ENCODE results near the gene USH2A.

USH2A gene

DNA sequence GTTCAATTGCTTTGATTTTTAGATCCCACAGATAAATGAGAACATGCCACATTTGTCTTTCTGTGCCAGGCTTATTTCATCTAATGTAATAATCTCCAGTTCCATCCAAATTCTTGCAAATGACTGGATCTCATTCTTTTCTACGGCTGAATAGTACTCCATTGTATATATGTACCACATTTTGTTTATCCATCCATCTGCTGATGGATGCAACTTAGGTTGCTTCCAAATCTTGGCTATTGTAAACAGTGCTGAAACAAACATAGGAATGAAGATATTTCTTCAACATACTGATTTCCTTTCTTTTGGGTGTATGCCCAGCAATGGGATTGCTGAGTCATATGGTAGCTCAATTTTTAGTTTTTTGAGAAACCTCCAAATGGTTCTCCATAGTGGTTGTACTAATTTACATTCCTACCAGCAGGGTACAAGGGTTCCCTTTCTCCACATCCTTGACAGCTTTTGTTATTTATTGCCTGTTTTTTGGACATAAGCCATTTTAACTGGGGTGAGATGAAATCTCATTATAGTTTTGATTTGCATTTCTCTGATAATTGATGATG lies 511.8 kb downstream of the USH2A start:
- Histone ChIP-seq H3K36me3 (replicated peaks in 1 of 2; ENCODE audit: control insufficient read depth in 2 of 2, insufficient read depth in 2 of 2, low read length in 2 of 2) (no peaks in the 10 kb centered on the region), H2AFZ (ENCODE audit: low read length) (no peak overlapping the region), H2BK5ac (ENCODE audit: low read length) (no peak overlapping the region), H2AK5ac (ENCODE audit: low read depth, low read length) (no peak overlapping the region), H3K27me3 (ENCODE audit: control insufficient read depth in 3 of 3, insufficient read depth in 3 of 3, low read depth in 1 of 3, low read length in 3 of 3) (no peaks in the 10 kb centered on the region), H3K4me2 (ENCODE audit: insufficient read depth, low read length, poor library complexity, severe bottlenecking) (no peak overlapping the region), H3K27ac (replicated peaks; ENCODE audit: low read length) (no peak overlapping the region), H3K4me3 (ENCODE audit: low read length in 2 of 2) (no peak overlapping the region), H3K23ac (ENCODE audit: low read depth, low read length, poor library complexity) (no peak overlapping the region), H2BK12ac (ENCODE audit: low read length) (no peak overlapping the region), H3K14ac (ENCODE audit: low read length) (no peak overlapping the region), H3K4me1 (ENCODE audit: control insufficient read depth in 2 of 2, insufficient read depth in 1 of 2, low read depth in 1 of 2, low read length in 2 of 2) (no peaks in the 10 kb centered on the region), H4K8ac (ENCODE audit: low read depth, low read length) (no peak overlapping the region), H3K79me1 (ENCODE audit: low read depth, low read length) (no peaks in the 10 kb centered on the region), H3K18ac (ENCODE audit: low read length) (no peak overlapping the region), H2BK120ac (ENCODE audit: low read depth, low read length) (no peak overlapping the region), H3K9ac (ENCODE audit: low read depth, low read length, poor library complexity) (no peak overlapping the region), H4K91ac (ENCODE audit: low read depth, low read length, poor library complexity) (no peak overlapping the region), H3K9me3 (replicated peaks in 1 of 2; ENCODE audit: control insufficient read depth in 2 of 2, insufficient read depth in 1 of 2, low read depth in 1 of 2, low read length in 2 of 2) (no peaks in the 10 kb centered on the region), H2BK15ac (ENCODE audit: low read length) (no peak overlapping the region), H3K4ac (ENCODE audit: low read length) (no peak overlapping the region)
- WGBS, 2 donors (ENCODE audit: extremely low coverage in 2 of 2, insufficient read length in 2 of 2, insufficient replicate concordance in 1 of 2): no CpG with 5 or more reads among the region's 1 CpG
- DNase-seq (ENCODE audit: low spot score): no peak

DNA sequence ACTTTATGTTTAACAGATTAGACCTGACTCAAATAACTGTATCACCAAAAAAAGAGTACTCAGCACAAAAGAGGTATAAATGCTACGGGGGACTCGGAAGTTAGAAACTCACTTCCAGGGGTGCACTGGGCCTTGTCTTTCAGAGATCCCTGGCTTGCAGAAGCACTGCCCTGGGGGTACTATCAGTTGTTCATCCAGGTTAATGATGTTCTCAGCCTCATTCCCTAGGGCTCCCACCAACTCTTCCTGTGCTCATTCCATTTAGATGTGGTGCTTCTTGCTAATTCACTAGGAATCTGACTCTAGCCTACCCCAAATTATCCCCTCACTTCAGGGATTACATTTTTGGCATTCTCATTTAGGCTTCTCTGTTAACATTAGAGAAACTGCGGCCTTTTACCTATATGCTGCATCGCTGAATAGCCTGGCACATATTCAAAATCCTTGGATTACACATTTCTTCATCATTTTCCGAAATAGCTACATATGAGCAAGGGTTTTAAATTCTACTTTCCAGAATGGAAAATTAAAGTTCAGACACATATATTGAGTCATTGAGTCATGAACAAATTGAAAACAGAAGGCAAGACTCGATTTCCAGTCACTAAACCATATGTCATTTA lies 517.6 kb downstream of the USH2A start:
- Histone ChIP-seq H2BK120ac (ENCODE audit: low read depth, low read length) (no peak overlapping the region), H3K4ac (ENCODE audit: low read length) (no peak overlapping the region), H3K36me3 (replicated peaks in 1 of 2; ENCODE audit: control insufficient read depth in 2 of 2, insufficient read depth in 2 of 2, low read length in 2 of 2) (no peaks in the 10 kb centered on the region), H2AK5ac (ENCODE audit: low read depth, low read length) (no peak overlapping the region), H3K4me3 (ENCODE audit: low read length in 2 of 2) (no peak overlapping the region), H2BK5ac (ENCODE audit: low read length) (no peak overlapping the region), H3K79me1 (ENCODE audit: low read depth, low read length) (no peaks in the 10 kb centered on the region), H3K4me2 (ENCODE audit: insufficient read depth, low read length, poor library complexity, severe bottlenecking) (no peak overlapping the region), H3K9me3 (replicated peaks in 1 of 2; ENCODE audit: control insufficient read depth in 2 of 2, insufficient read depth in 1 of 2, low read depth in 1 of 2, low read length in 2 of 2) (no peaks in the 10 kb centered on the region), H3K23ac (ENCODE audit: low read depth, low read length, poor library complexity) (no peak overlapping the region), H4K91ac (ENCODE audit: low read depth, low read length, poor library complexity) (no peak overlapping the region), H3K9ac (ENCODE audit: low read depth, low read length, poor library complexity) (no peak overlapping the region), H3K4me1 (ENCODE audit: control insufficient read depth in 2 of 2, insufficient read depth in 1 of 2, low read depth in 1 of 2, low read length in 2 of 2) (no peaks in the 10 kb centered on the region), H2BK15ac (ENCODE audit: low read length) (no peak overlapping the region), H2AFZ (ENCODE audit: low read length) (no peak overlapping the region), H4K8ac (ENCODE audit: low read depth, low read length) (no peak overlapping the region), H3K27me3 (ENCODE audit: control insufficient read depth in 3 of 3, insufficient read depth in 3 of 3, low read depth in 1 of 3, low read length in 3 of 3) (no peaks in the 10 kb centered on the region), H3K18ac (ENCODE audit: low read length) (no peak overlapping the region), H2BK12ac (ENCODE audit: low read length) (no peak overlapping the region), H3K27ac (replicated peaks; ENCODE audit: low read length) (no peak overlapping the region), H3K14ac (ENCODE audit: low read length) (no peak overlapping the region)
- no CpG with 5 or more reads among the region's 6 CpGs for WGBS, 2 donors (ENCODE audit: extremely low coverage in 2 of 2, insufficient read length in 2 of 2, insufficient replicate concordance in 1 of 2)
- DNase-seq (ENCODE audit: low spot score): no peak

DNA sequence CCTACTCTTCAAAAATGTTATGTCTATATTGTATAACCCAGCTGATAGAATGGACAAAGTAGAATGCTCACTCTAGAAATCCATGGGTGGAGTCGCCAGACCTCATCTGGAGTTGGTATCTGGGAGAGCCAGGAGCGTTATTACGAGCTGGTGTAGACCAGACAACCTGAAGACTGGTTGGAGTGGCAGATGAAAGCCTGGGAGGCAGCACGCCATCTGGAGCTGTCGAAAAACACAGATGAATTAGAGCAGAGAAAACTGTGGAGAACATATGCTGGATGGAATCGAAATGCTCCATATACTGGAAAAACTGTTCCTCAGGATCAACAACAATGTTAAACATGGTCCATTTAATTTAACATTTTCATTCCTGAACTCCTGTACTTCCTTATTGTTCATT lies 522.6 kb downstream of the USH2A start:
- Histone ChIP-seq H2BK12ac (ENCODE audit: low read length) (no peak overlapping the region), H3K36me3 (replicated peaks in 1 of 2; ENCODE audit: control insufficient read depth in 2 of 2, insufficient read depth in 2 of 2, low read length in 2 of 2) (no peaks in the 10 kb centered on the region), H3K18ac (ENCODE audit: low read length) (no peak overlapping the region), H3K27me3 (ENCODE audit: control insufficient read depth in 3 of 3, insufficient read depth in 3 of 3, low read depth in 1 of 3, low read length in 3 of 3) (no peaks in the 10 kb centered on the region), H3K79me1 (ENCODE audit: low read depth, low read length) (no peaks in the 10 kb centered on the region), H3K9me3 (replicated peaks in 1 of 2; ENCODE audit: control insufficient read depth in 2 of 2, insufficient read depth in 1 of 2, low read depth in 1 of 2, low read length in 2 of 2) (no peaks in the 10 kb centered on the region), H3K14ac (ENCODE audit: low read length) (no peak overlapping the region), H2BK120ac (ENCODE audit: low read depth, low read length) (no peak overlapping the region), H2BK15ac (ENCODE audit: low read length) (no peak overlapping the region), H2AFZ (ENCODE audit: low read length) (no peak overlapping the region), H4K8ac (ENCODE audit: low read depth, low read length) (no peak overlapping the region), H4K91ac (ENCODE audit: low read depth, low read length, poor library complexity) (no peak overlapping the region), H2AK5ac (ENCODE audit: low read depth, low read length) (no peak overlapping the region), H2BK5ac (ENCODE audit: low read length) (no peak overlapping the region), H3K4me1 (ENCODE audit: control insufficient read depth in 2 of 2, insufficient read depth in 1 of 2, low read depth in 1 of 2, low read length in 2 of 2) (no peaks in the 10 kb centered on the region), H3K4me2 (ENCODE audit: insufficient read depth, low read length, poor library complexity, severe bottlenecking) (no peak overlapping the region), H3K9ac (ENCODE audit: low read depth, low read length, poor library complexity) (no peak overlapping the region), H3K27ac (replicated peaks; ENCODE audit: low read length) (no peak overlapping the region), H3K23ac (ENCODE audit: low read depth, low read length, poor library complexity) (no peak overlapping the region), H3K4ac (ENCODE audit: low read length) (no peak overlapping the region), H3K4me3 (ENCODE audit: low read length in 2 of 2) (no peak overlapping the region)
- DNase-seq (ENCODE audit: low spot score): no peak
- no CpG with 5 or more reads among the region's 6 CpGs for WGBS, 2 donors (ENCODE audit: extremely low coverage in 2 of 2, insufficient read length in 2 of 2, insufficient replicate concordance in 1 of 2)

DNA sequence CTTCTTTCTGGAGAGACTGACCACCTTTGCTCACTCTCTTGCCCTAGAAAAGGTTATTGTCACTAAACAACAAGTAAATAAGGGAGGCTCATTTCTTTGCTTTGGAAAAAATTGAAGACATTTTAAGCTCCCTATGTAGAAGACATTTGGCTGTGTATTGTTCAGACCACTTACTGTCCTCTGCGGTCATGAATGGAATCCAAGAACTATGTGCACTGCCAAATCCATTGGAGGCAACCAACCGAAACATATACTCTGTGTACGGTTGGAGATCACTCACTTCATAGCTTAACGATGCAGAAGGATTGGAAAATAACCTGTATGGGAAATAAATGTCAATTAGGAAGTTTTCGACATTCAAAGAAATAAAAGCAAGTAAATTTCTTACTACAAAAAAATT lies 523.3 kb downstream of the USH2A start:
- H3K23ac ChIP-seq (ENCODE audit: low read depth, low read length, poor library complexity): no peak overlapping the region
- no peak overlapping the region for H3K4ac ChIP-seq (ENCODE audit: low read length)
- H3K4me2 ChIP-seq (ENCODE audit: insufficient read depth, low read length, poor library complexity, severe bottlenecking): no peak overlapping the region
- no peaks in the 10 kb centered on the region for H3K9me3 ChIP-seq (replicated peaks in 1 of 2; ENCODE audit: control insufficient read depth in 2 of 2, insufficient read depth in 1 of 2, low read depth in 1 of 2, low read length in 2 of 2)
- WGBS, 2 donors (ENCODE audit: extremely low coverage in 2 of 2, insufficient read length in 2 of 2, insufficient replicate concordance in 1 of 2): no CpG with 5 or more reads among the region's 5 CpGs
- no peak overlapping the region for H3K18ac ChIP-seq (ENCODE audit: low read length)
- H2BK5ac ChIP-seq (ENCODE audit: low read length): no peak overlapping the region
- H4K91ac ChIP-seq (ENCODE audit: low read depth, low read length, poor library complexity): no peak overlapping the region
- DNase-seq (ENCODE audit: low spot score): no peak
- H3K4me3 ChIP-seq (ENCODE audit: low read length in 2 of 2): no peak overlapping the region
- no peaks in the 10 kb centered on the region for H3K79me1 ChIP-seq (ENCODE audit: low read depth, low read length)
- no peak overlapping the region for H2AK5ac ChIP-seq (ENCODE audit: low read depth, low read length)
- no peak overlapping the region for H3K9ac ChIP-seq (ENCODE audit: low read depth, low read length, poor library complexity)
- H2AFZ ChIP-seq (ENCODE audit: low read length): no peak overlapping the region
- no peak overlapping the region for H3K14ac ChIP-seq (ENCODE audit: low read length)
- no peak overlapping the region for H2BK120ac ChIP-seq (ENCODE audit: low read depth, low read length)
- no peaks in the 10 kb centered on the region for H3K36me3 ChIP-seq (replicated peaks in 1 of 2; ENCODE audit: control insufficient read depth in 2 of 2, insufficient read depth in 2 of 2, low read length in 2 of 2)
- no peaks in the 10 kb centered on the region for H3K27me3 ChIP-seq (ENCODE audit: control insufficient read depth in 3 of 3, insufficient read depth in 3 of 3, low read depth in 1 of 3, low read length in 3 of 3)
- H2BK12ac ChIP-seq (ENCODE audit: low read length): no peak overlapping the region
- H3K4me1 ChIP-seq (ENCODE audit: control insufficient read depth in 2 of 2, insufficient read depth in 1 of 2, low read depth in 1 of 2, low read length in 2 of 2): no peaks in the 10 kb centered on the region
- H4K8ac ChIP-seq (ENCODE audit: low read depth, low read length): no peak overlapping the region
- H3K27ac ChIP-seq (replicated peaks; ENCODE audit: low read length): no peak overlapping the region
- no peak overlapping the region for H2BK15ac ChIP-seq (ENCODE audit: low read length)

Data from neuronal stem cell (in vitro differentiated cells).